WI38 (cell line): ENCODE measurements around the gene FLOT1.
"Not testable (repeated sequence)": the region's sequence is repeated elsewhere in the genome, so short reads cannot be mapped to it uniquely, and the experiment has no call there.

Experiments
- H3K4me3 ChIP-seq: 2 replicates; pipeline ENCODE4 v1.5.1; 2011; ENCODE audit warnings: low read depth, mild to moderate bottlenecking, control low read depth, low read length
- TF ChIP-seq, protein P1 (sequence below): IDR thresholded peaks from 2 replicates; pipeline ENCODE4 v1.5.1; 2012; ENCODE audit warnings: low read depth, mild to moderate bottlenecking, control low read depth, low read length

FLOT1 gene

GRCh38 chr6:30730601-30731435 is 11.7 kb downstream of the FLOT1 start:
- TF ChIP-seq, protein P1, sequence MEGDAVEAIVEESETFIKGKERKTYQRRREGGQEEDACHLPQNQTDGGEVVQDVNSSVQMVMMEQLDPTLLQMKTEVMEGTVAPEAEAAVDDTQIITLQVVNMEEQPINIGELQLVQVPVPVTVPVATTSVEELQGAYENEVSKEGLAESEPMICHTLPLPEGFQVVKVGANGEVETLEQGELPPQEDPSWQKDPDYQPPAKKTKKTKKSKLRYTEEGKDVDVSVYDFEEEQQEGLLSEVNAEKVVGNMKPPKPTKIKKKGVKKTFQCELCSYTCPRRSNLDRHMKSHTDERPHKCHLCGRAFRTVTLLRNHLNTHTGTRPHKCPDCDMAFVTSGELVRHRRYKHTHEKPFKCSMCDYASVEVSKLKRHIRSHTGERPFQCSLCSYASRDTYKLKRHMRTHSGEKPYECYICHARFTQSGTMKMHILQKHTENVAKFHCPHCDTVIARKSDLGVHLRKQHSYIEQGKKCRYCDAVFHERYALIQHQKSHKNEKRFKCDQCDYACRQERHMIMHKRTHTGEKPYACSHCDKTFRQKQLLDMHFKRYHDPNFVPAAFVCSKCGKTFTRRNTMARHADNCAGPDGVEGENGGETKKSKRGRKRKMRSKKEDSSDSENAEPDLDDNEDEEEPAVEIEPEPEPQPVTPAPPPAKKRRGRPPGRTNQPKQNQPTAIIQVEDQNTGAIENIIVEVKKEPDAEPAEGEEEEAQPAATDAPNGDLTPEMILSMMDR = no peak
- no peak overlapping the region for H3K4me3 ChIP-seq

GRCh38 chr6:30727920-30728553 is 14.4 kb downstream of the FLOT1 start:
- TF ChIP-seq, protein P1 = peak; percentile 31
- no peak overlapping the region for H3K4me3 ChIP-seq

DNA sequence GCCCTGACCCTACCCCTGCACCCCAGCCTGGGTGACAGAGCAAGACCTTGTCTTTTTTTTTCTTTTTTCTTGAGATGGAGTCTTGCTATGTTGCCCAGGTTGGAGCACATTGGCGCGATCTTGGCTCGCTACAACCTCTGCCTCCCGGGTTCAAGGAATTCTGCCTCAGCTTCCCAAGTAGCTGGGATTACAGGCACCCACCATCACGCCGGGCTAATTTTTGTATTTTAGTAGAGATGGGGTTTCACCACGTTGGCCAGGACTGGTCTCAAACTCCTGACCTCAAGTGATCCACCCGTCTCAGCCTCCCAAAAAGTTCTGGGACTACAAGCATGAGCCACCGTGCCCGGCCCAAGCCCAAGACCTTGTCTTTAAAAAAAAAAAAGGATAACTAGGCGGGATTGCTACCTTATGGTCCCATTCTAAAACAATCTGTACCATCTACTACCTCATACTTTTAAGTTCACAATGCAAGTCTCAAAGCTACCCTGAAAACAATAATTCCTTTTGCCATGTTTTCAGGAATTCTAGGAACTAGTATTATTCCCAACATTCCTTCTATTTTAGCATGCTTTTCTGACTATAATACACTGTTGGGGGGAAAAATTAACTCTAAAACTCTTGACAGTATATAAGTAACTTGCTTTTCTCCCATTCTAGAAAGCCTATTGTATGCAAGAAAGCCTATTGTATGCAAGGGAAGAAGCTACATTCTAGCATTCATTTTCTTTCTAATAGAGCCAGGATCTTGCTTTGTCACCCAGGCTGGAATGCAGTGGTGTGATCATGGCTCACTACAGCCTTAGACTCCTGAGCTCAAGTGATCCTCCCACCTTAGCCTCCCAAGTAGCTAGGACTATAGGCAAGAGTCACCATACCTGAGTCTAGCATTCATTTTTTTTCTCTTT is 15.7 kb downstream of the FLOT1 start:
- no peak overlapping the region for H3K4me3 ChIP-seq
- TF ChIP-seq, protein P1 = no peak

- no peak overlapping the region for H3K4me3 ChIP-seq
- TF ChIP-seq, protein P1 = no peak
Observed at GRCh38 chr6:30725713-30726505, 16.6 kb downstream of the FLOT1 start.

- H3K4me3 ChIP-seq = no peak overlapping the region
Observed at GRCh38 chr6:30724906-30725667, 17.4 kb downstream of the FLOT1 start.

DNA sequence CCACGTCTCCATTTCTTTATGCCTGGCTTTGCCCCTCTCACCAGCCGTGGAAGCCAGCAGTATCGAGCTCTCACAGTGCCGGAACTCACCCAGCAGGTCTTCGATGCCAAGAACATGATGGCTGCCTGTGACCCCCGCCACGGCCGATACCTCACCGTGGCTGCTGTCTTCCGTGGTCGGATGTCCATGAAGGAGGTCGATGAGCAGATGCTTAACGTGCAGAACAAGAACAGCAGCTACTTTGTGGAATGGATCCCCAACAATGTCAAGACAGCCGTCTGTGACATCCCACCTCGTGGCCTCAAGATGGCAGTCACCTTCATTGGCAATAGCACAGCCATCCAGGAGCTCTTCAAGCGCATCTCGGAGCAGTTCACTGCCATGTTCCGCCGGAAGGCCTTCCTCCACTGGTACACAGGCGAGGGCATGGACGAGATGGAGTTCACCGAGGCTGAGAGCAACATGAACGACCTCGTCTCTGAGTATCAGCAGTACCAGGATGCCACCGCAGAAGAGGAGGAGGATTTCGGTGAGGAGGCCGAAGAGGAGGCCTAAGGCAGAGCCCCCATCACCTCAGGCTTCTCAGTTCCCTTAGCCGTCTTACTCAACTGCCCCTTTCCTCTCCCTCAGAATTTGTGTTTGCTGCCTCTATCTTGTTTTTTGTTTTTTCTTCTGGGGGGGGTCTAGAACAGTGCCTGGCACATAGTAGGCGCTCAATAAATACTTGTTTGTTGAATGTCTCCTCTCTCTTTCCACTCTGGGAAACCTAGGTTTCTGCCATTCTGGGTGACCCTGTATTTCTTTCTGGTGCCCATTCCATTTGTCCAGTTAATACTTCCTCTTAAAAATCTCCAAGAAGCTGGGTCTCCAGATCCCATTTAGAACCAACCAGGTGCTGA is 18.4 kb downstream of the FLOT1 start:
- H3K4me3 ChIP-seq = not testable (repeated sequence)

More at GRCh38 chr6:30724906-30725667, 17.4 kb downstream of the FLOT1 start:
- TF ChIP-seq, protein P1 = no peak

DNA sequence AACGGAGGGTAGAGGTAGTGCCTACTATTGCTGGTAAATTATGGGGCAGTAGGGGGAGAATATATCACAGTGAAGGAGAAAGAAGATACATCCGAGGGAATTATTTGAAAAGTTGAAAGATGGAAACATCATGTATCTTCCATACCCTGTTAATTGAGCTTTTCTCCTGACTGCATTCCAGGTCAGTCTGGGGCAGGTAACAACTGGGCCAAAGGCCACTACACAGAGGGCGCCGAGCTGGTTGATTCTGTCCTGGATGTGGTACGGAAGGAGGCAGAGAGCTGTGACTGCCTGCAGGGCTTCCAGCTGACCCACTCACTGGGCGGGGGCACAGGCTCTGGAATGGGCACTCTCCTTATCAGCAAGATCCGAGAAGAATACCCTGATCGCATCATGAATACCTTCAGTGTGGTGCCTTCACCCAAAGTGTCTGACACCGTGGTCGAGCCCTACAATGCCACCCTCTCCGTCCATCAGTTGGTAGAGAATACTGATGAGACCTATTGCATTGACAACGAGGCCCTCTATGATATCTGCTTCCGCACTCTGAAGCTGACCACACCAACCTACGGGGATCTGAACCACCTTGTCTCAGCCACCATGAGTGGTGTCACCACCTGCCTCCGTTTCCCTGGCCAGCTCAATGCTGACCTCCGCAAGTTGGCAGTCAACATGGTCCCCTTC is 19.2 kb downstream of the FLOT1 start:
- H3K4me3 ChIP-seq = peak overlapping the region; percentile 92
